Stimulated activated CD8-positive, alpha-beta memory T cell treated with anti-CD3 and anti-CD28 coated beads, Interleukin-7, amount 100 ng/mL, for 4 hours (primary cell): Measurements from ENCODE around the gene MON1B.
"Not testable (repeated sequence)": the region's sequence is repeated elsewhere in the genome, so short reads cannot be mapped to it uniquely, and the experiment has no call there.

Experiments used
- DNase-seq, 2 donors: peaks; one replicate each; pipeline ENCODE4 v3.0.0-alpha.2; 2020; ENCODE audit warnings: low read depth in 2 of 2

The MON1B gene

DNA sequence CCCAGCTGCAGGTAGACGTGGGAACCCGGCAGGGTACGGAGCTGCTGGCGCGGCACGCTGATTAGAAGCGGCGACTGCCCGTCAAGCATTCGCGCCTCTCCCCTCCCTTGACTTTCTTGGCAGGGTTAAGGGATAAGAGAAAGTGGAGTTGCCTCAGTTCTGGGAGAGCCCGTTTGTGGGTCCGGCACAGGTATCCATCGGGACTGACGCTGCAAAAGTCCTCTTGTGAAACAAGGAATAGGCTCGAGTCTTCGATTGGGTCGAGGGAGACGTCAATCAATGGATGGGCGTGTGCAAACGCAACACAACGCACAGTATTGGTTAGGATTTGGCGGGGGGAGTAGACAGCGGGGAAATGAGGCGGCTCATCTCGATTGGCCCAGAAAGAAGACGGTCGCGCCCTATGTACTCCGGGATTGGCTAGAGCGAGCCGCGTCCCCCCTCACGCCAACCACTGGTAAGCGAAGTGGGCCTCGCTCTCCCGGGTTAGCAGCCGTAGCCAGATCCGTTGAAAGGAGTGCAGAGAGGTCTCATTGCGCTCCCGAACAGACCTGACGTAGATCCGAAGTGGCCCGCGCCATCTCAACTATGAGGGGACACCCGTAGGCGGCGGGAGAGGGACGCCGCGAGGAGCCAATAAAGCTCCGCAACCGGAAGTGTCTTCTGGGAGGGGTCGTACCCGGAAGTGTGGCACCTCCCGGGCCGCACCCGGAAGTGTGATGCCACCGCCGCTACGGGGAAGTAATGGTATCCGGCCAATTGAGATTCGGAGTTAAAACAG, at the start of gene MON1B:
TSS of gene MON1B (plus strand) at position 713 of the 781 bp plus-strand sequence. CDS start 296 bp downstream, outside the sequence.
- DNase-seq: peak; percentile 92

DNA sequence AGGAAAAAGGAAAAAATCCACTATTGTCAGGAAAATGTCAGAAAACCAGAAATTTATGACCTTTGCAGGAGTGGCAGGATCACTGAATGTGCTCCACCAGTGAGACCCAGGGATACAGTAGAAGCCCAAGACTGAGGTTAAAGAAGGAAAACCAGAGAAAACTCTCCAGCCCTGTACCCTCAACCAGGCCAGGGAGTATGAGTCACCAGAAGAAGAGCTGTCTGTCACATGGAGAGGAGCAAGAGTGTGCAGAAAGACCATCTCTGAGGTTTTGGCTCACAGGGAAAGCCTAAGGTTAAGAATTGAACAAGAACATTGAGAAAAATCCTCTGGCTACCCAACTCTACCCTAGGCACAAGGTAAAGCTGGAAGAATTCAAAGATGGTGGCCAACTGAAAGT, 47.6 kb upstream of the MON1B start:
- DNase-seq: no peak

DNA sequence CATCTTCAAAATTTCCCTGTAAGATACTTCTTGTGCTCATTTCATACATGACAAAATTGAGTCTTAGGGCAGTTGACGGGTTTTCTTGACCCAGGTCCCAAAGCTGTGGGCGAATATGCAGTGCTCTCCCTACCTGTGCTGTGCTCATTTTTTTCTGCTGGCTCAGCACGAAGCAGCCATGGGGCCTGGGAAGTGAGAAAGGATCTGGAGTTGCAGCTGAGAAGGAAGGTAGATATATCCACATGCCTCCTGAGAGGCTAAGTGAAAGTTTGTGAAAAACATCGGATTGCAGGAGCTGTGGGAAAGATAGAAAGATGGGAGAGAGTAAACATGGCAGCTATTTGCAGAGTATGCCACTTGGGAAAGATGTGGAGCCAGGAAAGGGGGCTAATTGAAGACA, 42.9 kb upstream of the MON1B start:
- DNase-seq: no peak

DNA sequence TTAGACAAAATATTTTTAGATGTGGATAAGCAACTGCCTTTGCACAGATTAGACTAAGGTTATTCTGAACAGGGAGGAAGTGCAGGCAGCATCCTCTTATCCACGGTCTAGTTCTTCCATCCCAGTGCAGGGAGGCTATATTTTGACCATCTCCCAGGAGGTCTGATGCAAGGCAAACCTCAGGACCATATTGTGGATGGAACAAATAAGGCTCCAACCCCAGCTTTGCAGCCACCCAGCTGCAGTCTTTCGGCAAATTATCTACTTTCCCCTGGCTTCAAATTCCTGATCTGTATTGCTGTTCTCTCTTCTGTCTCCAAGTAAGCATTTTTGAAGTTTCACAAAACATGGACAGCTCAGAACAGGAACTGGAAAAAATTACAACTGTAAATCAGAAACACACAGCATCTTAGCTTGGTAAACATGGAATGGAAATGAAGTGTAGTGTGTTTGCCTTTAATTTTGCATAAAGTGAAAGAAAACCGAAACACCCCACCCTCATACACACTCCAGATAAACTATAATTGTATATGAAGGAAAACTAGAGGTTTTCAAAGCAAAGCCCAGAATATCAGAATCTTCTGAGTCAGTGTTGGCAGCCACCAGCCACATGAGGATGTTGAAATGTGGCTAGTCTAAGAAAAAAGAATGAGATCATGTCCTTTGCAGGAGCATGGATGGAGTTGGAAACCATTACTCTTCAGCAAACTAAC, 33.5 kb upstream of the MON1B start:
- DNase-seq: no peak

DNA sequence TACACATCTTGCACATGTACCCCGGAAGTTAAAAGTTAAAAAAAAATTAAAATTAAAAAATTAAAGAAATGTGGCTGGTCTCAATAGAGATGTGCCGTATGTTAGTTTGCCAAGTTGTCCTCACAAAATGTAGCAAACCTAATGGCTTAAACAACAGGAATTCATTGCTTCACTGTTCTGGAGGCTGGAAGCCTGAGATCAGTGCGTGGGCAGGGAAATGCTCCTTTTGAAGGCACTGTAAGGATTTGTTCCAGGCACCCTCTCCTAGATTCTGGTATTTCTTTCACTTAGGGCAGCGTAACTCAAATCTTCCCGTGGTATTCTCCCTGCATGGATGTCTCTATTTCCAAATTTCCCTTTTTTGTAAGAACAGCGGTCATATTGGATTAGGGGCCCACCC, 32.7 kb upstream of the MON1B start:
- no peak for DNase-seq

DNA sequence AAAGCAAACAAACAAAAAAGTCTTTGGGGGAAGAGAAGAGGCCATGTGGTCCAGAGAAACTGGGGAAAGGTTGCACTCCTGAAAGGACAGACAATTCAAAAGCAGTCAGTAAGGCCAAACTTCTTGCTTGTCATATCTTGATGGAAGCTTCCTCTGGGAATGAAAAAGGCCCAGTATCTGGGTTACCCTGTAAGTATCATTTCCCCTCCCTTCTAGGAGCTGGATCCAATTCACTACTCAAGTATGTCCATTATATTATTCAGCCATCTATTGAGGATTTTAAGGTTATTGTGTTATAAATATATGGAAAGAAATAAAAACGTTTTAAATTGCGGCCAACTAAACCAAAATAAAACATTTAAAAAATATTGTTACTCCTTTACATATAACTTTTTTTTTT, 26.0 kb upstream of the MON1B start:
- no peak for DNase-seq

DNA sequence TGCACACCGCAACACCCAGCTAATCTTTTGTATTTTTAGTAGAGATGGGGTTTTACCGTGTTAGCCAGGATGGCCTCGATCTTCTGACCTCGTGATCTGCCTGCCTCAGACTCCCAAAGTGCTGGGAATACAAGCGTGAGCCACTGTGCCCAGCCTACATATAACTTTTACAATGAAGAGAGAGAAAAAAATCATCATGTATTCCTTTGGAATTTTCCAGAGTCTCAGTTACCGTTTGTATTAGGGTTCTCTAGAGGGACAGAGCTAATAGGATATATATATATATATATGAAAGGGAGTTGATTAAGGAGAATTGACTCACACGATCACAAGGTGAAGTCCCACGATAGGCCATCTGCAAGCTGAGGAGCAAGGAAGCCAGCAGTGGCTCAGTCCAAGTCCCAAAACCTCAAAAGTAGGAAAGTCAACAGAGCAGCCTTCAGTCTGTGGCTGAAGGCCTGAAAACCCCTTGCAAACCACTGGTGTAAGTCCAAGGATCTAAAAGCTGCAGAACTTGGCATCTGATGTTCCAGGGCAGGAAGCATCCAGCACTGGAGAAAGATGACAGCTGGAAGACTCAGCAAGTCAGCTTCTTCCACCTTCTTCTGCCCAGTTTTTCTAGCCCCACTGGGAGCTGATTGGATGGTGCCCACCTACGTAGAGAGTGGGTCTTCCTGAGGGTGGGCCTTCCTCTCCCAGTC, 25.3 kb upstream of the MON1B start:
- not testable (repeated sequence) for DNase-seq

DNA sequence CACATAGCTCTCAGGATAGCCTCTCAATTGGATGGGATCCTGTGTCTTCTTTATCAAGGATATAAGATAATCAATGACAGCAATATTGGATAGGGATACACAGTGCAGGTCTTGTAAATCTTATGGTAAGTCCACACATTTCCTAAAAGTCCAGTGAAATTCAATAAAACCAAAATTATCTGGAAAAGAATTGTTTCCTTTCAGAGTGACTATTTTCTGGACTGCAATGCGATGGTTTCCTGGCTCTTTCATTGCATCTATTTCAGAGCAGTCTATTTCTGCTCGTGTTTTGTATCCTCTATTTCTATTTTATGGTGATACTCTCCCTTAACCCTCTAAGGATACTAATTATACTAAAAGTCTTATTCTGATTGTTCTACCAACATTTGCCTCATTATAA, 24.3 kb upstream of the MON1B start:
- DNase-seq: no peak

DNA sequence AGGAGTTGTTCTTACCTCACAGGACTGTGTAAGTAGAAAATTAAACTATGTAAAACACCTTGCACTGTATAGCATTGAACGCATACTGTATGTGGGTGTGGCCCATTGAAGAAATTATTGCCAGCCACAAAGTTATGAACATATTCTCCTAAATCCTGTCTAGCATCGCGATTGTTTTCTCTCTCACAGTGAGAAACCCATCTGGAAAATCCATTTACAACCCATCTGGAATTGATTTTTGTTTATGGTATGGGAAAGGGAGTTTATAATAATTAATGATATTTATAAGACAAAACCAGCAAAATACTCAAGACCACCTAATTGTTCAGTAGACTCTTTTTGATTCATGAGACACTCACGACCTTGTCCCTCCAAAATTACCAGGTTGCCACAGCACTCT, 22.1 kb upstream of the MON1B start:
- no peak for DNase-seq

DNA sequence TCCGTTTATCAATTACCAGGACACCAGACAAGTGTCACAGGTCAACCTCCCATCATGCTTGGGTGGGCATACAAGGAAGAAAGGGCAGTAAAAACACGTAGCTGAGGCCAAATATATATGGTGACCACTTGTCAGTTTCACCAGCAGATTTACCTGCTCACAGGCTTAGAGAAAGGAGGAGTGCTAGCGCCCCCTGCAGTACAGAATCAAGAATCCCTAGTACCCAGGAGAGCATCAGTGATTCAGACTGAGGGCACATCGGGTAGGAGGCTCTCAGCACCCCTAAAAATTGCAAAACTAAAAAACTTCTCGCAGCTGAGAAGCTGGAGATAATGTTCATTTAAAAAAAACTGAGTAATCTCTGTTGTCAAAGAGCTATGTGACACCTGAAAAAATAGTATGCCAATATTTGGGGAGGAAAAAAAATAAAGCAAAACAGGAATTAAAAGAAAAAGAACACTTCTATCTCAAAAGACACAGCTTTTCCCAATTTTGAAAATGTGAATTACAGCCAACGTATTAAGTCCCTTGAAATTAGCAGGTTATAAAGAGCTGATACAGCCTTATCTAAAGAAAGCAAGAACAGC, 21.2 kb upstream of the MON1B start:
- no peak for DNase-seq

DNA sequence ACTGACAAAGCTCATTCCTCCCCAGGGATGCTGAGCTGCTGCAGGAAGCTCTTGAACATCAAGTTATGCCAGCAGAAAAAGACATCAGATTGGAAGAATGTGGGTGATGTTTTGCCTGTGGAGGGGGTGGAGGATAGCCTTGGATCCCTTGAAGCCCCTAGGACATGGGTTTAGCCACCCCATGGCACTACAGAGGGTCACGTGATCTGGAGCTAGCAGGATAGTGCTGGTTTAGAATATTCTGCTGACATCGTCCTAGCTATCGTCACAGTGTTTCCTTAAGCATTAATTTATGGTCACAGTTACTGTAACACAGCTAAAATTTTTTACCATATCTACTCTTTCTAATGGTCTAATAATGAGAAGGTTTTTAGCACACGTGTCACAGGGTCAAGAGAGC, 20.2 kb upstream of the MON1B start:
- no peak for DNase-seq

DNA sequence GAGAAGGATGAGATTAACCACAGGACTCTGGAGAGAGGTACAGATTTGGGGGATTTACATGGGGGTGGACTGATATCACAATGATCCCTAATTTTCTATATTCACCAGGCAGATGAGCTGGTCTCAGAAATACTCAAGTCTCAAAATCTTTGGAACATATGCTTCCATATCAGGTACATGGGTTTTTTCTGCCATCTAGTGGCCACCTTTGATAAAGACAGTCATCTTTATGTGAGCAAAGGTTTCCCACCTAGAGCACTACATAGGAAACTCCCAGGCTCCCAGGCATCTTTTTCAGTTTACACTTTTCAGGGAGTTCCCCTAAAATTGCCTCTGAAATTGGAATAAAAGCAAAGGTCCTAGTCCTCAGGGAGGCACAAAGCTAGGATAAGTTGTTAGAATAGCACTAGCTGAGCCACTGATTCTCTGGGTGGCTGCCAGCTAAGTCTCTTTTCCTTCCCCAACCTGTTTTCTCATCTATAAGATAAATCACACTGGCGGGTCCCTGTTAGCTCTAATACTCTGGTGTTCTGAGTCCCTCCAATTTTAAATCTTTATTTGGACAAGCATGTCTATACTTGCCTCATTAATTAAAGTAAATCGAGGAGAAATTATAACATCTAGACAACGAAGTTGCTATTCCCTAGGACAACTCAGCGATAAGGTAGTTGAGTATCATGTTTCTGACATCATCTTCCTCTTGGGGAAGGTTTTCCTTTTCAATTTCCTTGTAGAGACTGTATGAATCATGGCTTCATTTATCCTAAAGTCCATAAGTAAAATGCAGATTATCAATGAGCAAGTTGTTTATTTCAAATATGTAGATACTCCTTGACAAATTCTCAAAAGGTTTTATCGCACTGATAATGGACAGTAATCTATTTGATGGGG, 19.0 kb upstream of the MON1B start:
- no peak for DNase-seq

DNA sequence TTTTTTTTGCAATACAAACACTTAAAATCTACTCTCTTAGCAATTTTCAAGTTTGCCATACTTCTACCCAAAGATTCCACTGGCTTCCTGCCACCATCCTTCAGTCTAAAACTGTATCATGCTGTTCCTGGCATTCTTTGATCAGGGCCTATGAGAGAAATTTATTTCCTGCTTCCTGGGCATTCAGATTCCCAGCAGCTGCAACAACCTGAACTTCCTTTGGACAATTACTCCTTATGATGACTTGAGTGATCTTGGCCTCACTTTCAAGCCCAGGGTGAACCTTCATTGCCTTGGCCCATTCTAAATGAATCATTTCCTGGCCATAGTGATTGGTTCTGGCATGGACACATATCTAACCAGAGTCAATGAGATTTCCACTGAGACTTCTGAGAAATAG, 18.0 kb upstream of the MON1B start:
- DNase-seq: no peak

DNA sequence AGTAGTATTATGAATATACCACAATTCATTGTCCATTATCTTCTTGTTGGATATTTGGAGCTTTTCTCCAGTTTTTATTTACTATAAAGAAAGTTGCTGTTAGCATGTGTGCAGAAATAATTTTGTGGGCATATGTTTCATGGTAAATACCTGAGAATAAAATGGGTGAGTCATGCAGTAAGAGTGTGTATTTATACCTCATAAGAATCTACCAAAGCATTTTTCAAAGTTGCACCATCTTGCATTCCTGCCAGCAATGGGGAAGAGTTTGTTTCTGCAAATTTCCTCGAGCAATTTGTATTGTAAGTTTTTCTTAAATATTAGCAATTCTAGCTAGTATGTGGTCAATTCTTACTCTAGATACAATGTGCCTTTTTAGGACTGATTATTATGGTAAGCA, 7.9 kb upstream of the MON1B start:
- no peak for DNase-seq

DNA sequence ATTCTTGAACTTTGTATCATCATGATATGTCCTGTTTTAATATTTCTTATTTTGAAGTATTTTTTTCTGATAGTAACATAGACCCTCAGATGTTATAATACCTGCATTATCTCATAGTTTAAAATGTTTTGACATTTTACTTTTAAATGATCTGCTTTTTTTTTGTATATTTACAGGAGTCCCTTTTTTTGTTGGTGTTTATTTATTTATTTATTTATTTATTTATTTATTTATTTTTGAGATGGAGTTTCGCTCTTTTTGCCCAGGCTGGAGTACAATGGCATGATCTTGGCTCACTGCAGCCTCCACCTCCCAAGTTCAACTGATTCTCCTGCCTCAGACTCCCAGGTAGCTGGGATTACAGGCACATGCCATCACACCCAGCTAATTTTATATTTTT, 4.7 kb upstream of the MON1B start:
- DNase-seq: not testable (repeated sequence)

DNA sequence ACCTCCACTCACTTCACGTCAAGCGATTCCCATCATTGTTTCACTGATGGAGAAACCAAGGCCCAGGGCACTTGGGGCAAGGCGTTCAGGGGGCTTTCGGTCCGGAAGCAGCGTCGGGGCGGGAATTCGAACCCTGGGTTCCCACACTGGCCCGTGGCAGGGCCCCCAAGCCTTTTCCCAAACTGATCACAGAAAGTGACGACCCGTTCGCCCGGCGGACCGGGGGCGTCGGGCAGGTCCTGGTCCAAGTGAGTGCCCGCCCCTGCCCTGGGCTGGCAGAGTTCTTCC, 856 bp upstream of the MON1B start:
- DNase-seq: no peak

DNA sequence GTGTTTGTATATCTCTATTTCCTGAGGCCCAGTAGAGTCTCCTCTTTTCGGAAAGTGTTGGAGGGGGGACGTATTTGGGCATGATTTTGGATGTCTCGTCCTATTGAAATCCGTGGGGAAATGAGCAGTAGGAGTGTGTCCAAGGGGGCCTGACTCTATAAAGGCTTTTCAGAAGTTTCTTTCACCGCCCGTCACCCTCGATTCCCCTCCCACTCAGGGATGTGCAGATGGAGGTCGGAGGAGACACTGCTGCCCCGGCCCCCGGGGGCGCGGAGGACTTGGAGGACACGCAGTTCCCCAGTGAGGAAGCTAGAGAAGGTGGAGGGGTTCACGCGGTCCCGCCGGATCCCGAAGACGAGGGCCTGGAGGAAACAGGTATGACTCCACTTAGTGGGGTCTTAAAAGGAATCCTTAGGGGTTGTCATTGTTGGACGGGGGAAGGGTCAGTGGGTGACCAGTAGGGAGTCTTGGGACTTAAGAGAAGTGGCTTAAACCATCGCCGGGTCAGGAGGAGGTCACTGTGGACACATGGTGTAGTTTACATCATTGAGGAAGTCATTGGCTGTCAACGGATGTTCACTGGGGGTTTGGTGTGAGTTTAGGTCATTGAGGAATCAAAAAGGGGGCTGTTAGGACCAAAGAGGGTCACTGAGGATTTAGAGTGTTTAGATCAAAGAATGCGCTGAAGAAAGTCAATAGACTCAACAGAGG, 424 bp downstream of the MON1B start:
- no peak for DNase-seq

DNA sequence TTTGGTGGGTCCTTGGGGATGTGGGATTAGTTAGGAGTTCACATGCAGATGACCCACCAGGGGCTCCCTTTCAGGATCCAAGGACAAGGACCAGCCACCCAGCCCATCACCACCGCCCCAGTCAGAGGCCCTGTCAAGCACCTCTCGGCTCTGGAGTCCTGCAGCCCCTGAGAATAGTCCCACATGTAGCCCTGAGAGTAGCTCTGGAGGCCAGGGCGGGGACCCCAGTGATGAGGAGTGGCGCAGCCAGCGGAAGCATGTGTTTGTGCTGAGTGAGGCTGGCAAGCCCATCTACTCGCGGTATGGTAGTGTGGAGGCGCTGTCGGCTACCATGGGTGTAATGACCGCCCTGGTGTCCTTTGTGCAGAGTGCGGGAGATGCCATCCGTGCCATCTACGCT, 2.4 kb downstream of the MON1B start:
- no peak for DNase-seq

DNA sequence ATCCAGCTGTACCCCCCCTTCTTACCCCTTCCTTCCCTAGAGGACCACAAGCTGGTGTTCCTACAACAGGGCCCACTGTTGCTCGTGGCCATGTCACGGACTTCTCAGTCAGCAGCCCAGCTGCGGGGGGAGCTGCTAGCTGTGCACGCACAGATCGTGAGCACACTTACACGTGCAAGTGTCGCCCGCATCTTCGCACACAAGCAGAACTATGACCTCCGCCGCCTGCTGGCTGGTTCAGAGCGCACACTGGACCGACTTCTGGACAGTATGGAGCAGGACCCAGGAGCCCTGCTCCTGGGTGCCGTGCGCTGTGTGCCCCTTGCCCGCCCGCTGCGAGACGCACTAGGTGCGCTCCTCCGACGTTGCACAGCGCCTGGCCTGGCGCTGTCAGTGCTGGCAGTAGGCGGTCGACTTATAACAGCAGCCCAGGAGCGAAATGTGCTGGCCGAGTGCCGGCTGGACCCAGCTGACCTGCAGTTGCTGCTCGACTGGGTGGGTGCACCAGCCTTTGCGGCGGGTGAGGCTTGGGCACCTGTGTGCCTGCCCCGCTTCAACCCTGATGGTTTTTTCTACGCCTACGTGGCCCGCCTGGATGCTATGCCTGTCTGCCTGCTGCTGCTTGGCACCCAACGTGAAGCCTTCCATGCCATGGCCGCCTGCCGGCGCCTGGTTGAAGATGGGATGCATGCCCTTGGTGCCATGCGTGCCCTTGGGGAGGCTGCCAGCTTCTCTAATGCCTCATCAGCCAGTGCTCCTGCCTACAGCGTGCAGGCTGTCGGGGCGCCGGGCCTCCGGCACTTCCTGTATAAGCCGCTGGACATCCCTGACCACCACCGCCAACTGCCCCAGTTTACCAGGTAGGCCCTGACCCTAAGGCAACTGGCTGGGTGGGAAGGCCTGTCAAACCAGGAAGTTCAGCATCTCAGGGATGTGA, 3.6 kb downstream of the MON1B start:
- DNase-seq: no peak

DNA sequence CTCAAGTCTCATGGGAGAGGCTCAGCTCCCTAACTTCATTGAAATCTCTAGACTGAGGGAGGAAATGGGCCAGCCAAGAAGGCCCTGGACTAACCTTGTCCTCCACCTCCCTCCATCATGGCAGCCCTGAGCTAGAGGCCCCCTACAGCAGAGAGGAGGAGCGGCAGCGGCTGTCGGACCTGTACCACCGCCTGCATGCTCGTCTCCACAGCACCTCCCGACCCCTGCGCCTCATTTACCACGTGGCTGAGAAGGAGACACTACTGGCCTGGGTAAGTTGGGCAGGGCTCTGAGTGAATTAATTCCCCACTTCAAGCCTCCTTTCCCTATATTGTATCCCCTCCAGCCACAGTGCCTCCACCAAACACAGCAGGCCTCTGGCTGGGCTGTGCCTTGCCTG, 4.4 kb downstream of the MON1B start:
- DNase-seq: no peak
